ENCODE results near the gene CEACAM1.

CEACAM1 gene

DNA sequence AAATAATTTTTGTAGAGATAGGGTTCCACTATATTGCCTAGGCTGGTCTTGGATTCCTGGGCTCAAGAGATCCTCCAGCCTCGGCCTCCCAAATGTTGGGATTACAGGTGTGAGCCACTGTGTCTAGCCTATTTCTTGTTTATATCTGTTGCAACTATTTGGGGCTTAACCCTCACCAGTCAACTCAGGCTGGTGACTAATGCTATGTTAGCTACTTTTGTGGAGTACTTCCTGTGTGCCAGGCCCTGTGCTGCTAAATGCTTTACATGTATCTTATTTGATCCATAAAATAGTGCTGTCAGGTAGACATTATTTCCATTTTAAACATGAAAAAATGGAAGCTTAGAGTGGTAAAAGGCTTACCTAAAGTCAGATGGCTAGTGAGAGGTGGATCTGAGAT is 13.8 kb downstream of the CEACAM1 start:
- Histone ChIP-seq H3K4me1 (ENCODE audit: control insufficient read depth in 1 of 2, insufficient read depth in 1 of 2, low read depth in 1 of 2, low read length in 1 of 2) (peaks cover 20 to 34% of the 10 kb centered on the region in 2 experiments), H3K27me3 (no peaks in the 10 kb centered on the region), H3K36me3 (peaks cover 75% of the 10 kb centered on the region), H3K27ac (peak overlapping the region; percentile 15), H3K4me3 (ENCODE audit: low read depth in 1 of 2, low read length in 1 of 2) (no peak overlapping the region), H3K9me3 (no peaks in the 10 kb centered on the region)
- TF ChIP-seq, protein P1, sequence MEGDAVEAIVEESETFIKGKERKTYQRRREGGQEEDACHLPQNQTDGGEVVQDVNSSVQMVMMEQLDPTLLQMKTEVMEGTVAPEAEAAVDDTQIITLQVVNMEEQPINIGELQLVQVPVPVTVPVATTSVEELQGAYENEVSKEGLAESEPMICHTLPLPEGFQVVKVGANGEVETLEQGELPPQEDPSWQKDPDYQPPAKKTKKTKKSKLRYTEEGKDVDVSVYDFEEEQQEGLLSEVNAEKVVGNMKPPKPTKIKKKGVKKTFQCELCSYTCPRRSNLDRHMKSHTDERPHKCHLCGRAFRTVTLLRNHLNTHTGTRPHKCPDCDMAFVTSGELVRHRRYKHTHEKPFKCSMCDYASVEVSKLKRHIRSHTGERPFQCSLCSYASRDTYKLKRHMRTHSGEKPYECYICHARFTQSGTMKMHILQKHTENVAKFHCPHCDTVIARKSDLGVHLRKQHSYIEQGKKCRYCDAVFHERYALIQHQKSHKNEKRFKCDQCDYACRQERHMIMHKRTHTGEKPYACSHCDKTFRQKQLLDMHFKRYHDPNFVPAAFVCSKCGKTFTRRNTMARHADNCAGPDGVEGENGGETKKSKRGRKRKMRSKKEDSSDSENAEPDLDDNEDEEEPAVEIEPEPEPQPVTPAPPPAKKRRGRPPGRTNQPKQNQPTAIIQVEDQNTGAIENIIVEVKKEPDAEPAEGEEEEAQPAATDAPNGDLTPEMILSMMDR (IDR thresholded peaks at IDR 0.05): no peak

DNA sequence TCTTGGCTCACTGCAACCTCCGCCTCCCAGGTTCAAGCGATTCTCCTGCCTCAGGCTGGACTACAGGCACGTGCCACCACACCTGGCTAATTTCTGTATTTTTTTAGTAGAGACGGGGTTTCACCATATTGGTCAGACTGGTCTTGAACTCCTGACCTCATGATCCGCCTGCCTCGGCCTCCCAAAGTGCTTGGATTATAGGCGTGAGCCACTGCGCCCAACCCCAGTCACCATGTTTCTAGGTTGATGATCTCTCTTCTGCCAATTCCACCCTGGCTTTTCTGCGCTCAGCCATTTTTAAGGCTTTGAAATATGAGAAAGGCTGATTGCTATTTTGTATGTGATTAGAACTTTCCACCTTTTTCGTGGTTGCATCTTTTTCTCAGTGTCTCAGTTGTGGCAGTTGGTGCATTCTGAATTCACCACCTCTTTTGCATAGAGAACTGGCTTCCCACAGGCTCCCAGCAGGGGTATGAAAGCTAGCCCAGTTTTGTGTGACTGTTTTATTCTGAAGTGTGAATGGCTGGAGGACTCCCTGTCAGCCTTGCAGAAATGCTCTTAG is 15.5 kb downstream of the CEACAM1 start:
- peaks cover 17 to 27% of the 10 kb centered on the region in 2 experiments for H3K4me1 ChIP-seq (ENCODE audit: control insufficient read depth in 1 of 2, insufficient read depth in 1 of 2, low read depth in 1 of 2, low read length in 1 of 2)
- no peak overlapping the region for H3K4me3 ChIP-seq (ENCODE audit: low read depth in 1 of 2, low read length in 1 of 2)

DNA sequence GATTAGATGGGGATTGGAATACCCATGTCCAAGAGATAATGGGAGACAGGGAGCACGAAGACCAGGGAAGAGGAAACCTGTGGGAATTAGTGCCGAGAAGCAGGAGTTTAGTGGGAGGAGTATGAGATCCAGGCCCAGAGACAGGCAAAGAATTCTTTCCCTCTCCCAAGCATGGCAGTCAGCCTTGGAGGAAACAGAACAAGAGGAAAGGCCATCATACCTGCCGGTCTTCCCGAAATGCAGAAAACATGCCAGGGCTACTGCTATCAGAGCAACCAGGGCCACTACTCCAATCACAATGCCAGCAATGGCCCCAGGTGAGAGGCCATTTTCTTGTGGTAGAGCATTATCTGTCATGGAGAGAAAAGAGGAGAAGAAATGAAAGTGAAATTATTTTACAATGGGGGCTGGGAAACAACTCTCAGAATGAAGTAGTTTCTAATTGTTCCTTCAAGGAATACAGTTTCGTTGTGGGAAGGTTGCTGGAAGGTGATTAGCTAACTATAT is 16.1 kb downstream of the CEACAM1 start:
- H3K9me3 ChIP-seq: no peaks in the 10 kb centered on the region
- no peak overlapping the region for H3K4me3 ChIP-seq (ENCODE audit: low read depth in 1 of 2, low read length in 1 of 2)
- H3K36me3 ChIP-seq: peaks cover 69% of the 10 kb centered on the region
- no peaks in the 10 kb centered on the region for H3K27me3 ChIP-seq
- H3K4me1 ChIP-seq (ENCODE audit: control insufficient read depth in 1 of 2, insufficient read depth in 1 of 2, low read depth in 1 of 2, low read length in 1 of 2): peaks cover 17 to 27% of the 10 kb centered on the region in 2 experiments
- TF ChIP-seq, protein P1 (IDR thresholded peaks at IDR 0.05): no peak
- H3K27ac ChIP-seq: peak overlapping the region; percentile 13

More for the DNA sequence above, 15.5 kb downstream of the CEACAM1 start:
- Histone ChIP-seq H3K27me3 (no peaks in the 10 kb centered on the region), H3K9me3 (no peaks in the 10 kb centered on the region), H3K27ac (no peak overlapping the region), H3K36me3 (peaks cover 73% of the 10 kb centered on the region)
- TF ChIP-seq, protein P1 (IDR thresholded peaks at IDR 0.05): no peak

DNA sequence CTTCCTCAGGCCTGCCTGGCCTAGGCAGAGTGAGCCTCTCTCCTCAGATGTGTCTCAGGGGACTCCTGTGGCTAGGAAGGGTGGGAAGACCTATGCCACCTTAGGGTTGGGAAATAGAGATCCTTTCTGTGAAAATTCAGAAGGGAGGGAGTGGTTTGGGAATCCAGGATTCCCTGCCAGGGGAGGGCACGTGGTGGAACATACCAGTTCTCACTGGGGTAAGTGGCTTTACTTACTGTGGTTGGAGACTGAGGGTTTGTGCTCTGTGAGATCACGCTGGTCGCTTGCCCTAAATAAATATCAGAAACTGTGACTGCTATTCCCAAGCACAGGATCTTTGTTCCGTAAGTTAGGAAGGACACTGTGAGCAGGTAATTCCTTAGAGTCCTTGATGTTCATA is 16.9 kb downstream of the CEACAM1 start:
- H3K9me3 ChIP-seq: no peaks in the 10 kb centered on the region

DNA sequence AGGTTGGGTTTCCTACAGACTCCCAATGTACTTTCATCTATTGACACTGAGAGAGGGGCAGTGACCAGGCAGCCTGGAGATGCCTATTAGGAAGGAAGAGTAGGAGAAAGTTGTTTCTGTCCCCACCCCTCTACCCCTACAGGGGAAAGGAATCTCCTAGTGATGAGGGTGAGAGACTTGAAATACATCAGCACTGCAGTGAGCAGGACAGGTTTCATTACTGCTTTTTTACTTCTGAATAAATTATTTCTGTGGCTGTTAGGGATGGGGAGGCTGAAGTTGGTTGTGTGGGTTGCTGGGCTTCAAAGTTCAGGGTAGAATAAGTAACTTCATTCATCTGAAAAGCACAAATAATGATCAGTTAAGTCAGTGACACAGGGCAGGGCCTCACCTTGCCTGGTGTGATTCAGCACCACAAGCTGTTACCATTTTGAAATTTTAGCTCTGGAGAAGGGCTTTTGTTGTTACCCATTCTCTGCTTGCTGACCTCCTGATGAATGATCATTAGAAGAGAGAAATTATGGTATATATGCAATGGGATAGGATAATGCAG is 19.3 kb downstream of the CEACAM1 start:
- H3K4me3 ChIP-seq (ENCODE audit: low read depth in 1 of 2, low read length in 1 of 2): no peak overlapping the region

More for the DNA sequence above, 16.9 kb downstream of the CEACAM1 start:
- Histone ChIP-seq H3K36me3 (peaks cover 69% of the 10 kb centered on the region), H3K27me3 (no peaks in the 10 kb centered on the region), H3K27ac (peak overlapping the region; percentile 48), H3K4me3 (ENCODE audit: low read depth in 1 of 2, low read length in 1 of 2) (no peak overlapping the region), H3K4me1 (ENCODE audit: control insufficient read depth in 1 of 2, insufficient read depth in 1 of 2, low read depth in 1 of 2, low read length in 1 of 2) (peaks cover 17 to 27% of the 10 kb centered on the region in 2 experiments)
- TF ChIP-seq, protein P1 (IDR thresholded peaks at IDR 0.05): no peak

More for the DNA sequence above, 19.3 kb downstream of the CEACAM1 start:
- Histone ChIP-seq H3K27me3 (no peaks in the 10 kb centered on the region), H3K36me3 (peaks cover 54% of the 10 kb centered on the region), H3K9me3 (no peaks in the 10 kb centered on the region), H3K4me1 (ENCODE audit: control insufficient read depth in 1 of 2, insufficient read depth in 1 of 2, low read depth in 1 of 2, low read length in 1 of 2) (peaks cover 22 to 27% of the 10 kb centered on the region in 2 experiments), H3K27ac (peak overlapping the region; percentile 56)
- TF ChIP-seq, protein P1 (IDR thresholded peaks at IDR 0.05): no peak
